Retinal pigment epithelial cell (primary cell): ENCODE results near the gene CCDC73.

Experiments used
- DNase-seq: peaks from one replicate; pipeline ENCODE4 v3.0.0-alpha.2; 2010; ENCODE audit warnings: low read depth
- H3K4me3 ChIP-seq: 2 replicates; pipeline ENCODE4 v1.5.1; 2011; ENCODE audit warnings: mild to moderate bottlenecking, low read length, control low read depth, moderate library complexity
- CTCF ChIP-seq: conservative IDR thresholded peaks from 2 replicates; pipeline ENCODE4 v1.5.1; 2011; ENCODE audit warnings: low read depth, low read length, control low read depth, inconsistent platforms

CCDC73 gene

GRCh38 chr11:32574421-32574820, 220.0 kb downstream of the CCDC73 start:
- DNase-seq: no peak
- TF ChIP-seq CTCF: no peak
- no peak overlapping the region for H3K4me3 ChIP-seq

DNA sequence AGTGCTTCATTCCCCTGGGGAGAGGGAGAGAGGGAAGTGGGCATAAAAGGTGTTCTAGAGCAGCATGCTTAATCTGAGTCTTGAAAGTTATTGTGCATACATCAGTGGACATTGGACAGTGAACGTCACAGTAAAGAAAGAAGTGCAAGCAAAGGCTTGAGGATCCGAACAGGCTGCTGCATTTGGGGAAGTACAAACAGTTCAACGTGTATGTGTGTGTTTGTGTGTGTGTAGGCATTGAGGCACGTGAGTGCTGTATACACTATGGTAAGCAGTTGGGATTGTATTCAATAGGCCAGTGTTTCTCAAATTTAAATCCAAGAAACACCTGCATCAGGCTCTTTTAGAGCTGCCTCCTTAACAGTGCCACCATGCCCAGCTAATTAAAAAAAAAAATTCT, 221.2 kb downstream of the CCDC73 start:
- TF ChIP-seq CTCF: no peak
- no peak overlapping the region for H3K4me3 ChIP-seq
- DNase-seq: no peak

DNA sequence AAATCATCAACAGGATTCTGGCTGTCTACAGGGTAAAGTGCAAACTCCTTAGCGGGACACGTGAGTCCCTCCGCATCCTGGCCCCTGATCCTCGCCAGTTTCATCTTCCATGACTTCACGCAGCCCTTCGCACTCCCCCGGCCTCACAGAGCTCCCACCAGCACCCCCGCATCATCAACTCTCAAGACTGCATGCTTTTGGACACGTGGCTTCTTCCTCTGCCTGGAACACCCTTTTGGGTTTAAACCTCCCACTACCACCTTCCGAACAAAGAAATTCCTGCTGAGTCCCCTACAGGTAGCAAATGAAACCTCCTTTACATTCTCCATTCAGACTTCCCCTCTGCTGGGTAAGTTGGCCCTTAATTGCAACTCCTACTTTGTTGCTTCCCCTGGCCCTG, 223.4 kb downstream of the CCDC73 start:
- no peak for TF ChIP-seq CTCF
- H3K4me3 ChIP-seq: no peak overlapping the region
- no peak for DNase-seq

DNA sequence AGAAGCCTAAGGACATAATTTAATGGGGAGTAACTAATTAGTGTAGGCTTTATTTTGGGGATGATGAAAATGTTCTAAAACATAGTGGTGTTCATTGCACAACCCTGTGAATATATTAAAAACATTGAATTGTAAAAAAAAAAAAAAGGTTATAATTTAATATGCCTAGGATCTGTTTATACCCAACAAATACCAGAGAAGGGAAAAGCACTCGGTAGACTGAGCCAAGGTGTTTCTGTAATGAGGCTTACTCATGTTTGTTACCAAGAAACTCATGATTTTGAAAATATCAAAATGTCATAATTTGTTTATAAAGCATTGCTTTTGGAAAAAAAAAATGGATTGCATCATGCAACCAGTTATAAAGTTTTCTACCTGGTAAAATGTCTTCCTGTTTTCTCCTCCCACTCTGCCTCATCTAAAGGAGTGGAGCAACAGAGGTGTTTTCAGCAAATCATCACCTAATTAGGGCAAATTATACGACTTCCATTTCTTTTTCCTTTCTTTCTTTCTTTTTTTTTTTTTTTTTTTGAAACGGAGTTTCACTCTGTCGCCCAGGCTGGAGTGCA, 225.1 kb downstream of the CCDC73 start:
- H3K4me3 ChIP-seq: no peak overlapping the region
- no peak for TF ChIP-seq CTCF
- no peak for DNase-seq

DNA sequence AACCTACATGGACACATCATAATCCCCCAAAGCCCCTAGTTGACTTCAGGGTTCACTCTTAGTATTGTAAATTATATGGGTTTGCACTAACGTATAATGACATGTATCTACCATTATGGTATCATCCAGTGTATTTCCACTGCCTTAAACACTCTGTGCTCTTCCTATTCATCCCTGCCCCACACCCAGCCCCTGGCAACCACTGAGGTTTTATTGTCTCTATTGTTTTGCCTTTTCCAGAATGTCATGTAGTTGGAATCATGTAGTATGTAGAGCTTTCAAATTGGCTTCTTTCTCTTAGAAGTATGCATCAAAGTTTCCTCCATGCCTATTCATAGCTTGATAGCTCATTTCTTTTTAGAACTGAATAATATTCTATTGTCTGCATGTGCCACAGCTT, 227.3 kb downstream of the CCDC73 start:
- no peak for DNase-seq
- no peak overlapping the region for H3K4me3 ChIP-seq
- TF ChIP-seq CTCF: no peak

GRCh38 chr11:32566517-32566916, 227.9 kb downstream of the CCDC73 start:
- no peak overlapping the region for H3K4me3 ChIP-seq
- TF ChIP-seq CTCF: no peak
- DNase-seq: no peak

GRCh38 chr11:32563600-32563959, 230.9 kb downstream of the CCDC73 start:
- no peak for TF ChIP-seq CTCF
- no peak overlapping the region for H3K4me3 ChIP-seq
- no peak for DNase-seq
